Hepatocyte (in vitro differentiated cells): Measurements from ENCODE around the gene EIF3CL.
"Not testable (repeated sequence)": the region's sequence is repeated elsewhere in the genome, so short reads cannot be mapped to it uniquely, and the experiment has no call there.

ENCODE experiments used
- CTCF ChIP-seq: fragments of 200-600 bp; sonication (generic); IDR thresholded peaks from 2 replicates; pipeline ENCODE4 v1.5.1; 2016; ENCODE audit warnings: antibody characterized with exemption, mild to moderate bottlenecking; ENCODE audit not compliant: poor library complexity
- EZH2 ChIP-seq: fragments of 200-600 bp; sonication (generic); IDR thresholded peaks from 2 replicates; pipeline ENCODE4 v1.6.1; 2016; ENCODE audit warnings: antibody characterized with exemption, mild to moderate bottlenecking, borderline replicate concordance
- EZH2phosphoT487 ChIP-seq: fragments of 200-600 bp; sonication (generic); IDR thresholded peaks from one replicate; pipeline ENCODE4 v1.6.1; 2018; ENCODE audit warnings: antibody characterized with exemption, mild to moderate bottlenecking, low read depth, moderate library complexity; ENCODE audit not compliant: unreplicated experiment, severe bottlenecking

- TF ChIP-seq CTCF, EZH2, EZH2phosphoT487: not testable (repeated sequence)
Measured at GRCh38 chr16:28332632-28333031, 71.0 kb downstream of the EIF3CL start.
